ENCODE data around the gene MSRB2.
"Not testable (repeated sequence)": the region's sequence is repeated elsewhere in the genome, so short reads cannot be mapped to it uniquely, and the experiment has no call there.

MSRB2 gene

DNA sequence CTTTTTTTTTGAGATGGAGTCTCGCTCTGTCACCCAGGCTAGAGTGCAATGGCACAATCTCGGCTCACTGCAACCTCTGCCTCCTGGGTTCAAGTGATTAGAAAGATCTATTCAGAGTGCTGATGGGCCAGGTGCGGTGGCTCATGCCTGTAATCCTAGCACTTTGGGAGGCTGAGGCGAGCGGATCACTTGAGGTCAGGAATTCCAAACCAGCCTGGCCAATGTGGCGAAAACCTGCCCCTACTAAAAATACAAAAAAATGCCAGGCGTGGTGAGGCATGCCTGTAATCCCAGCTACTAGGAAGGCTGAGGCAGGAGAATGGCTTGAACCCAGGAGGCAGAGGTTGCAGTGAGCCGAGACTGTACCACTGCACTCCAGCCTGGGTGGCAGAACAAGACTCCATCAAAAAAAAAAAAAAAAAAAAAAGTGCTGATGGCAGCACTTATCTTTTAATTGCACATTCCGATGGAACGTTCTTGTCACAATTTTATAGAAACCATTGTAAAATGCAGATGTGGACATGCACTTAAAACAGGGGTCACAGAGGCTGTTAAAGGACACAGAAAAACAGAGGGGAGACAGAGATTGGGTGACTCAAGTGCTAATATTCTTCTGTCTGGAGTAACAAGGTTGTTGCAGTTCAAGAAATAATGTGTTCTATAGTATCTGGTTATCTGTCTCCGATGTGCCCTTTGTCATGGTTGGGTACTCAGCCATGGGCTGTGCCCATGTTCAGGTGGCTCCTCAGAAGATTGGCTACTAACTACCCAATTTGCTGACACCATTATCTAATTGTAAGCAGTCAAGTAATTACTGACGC, 25.1 kb upstream of the MSRB2 start:
- DNase-seq, result not testable (repeated sequence)

DNA sequence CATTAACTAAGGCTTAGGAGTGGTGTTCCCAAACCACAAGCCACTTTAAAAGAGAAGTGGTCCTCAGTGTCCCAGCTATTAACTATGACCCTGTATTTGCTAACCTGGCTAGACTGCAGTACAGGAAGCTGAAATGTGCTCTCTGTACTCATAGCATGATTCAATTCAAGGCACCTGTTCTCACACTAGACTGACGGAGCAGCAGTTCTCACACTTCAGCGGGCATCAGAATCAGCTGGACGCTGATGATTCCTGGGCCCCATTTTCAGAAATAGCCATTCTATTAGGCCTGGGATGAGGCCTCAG, 24.5 kb upstream of the MSRB2 start:
- DNase-seq, result no peak

DNA sequence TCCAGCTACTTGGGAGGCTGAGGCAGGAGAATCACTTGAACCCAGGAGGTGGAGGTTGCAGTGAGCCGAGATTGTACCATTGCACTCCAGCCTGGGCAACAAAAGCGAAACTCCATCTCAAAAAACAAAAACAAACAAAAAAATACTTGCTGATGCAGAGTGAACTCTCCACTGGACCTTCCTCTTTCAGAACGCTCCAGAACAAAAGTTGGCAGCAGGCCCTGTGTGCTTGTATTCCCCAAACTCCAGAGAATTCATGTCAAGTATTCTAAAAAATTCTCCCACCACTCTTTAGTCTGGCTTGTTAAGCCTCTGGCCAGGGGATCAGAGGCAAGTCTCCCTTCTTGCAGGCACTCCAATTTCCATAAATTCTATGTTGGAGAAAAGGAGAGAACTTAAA, 22.8 kb upstream of the MSRB2 start:
- not testable (repeated sequence) for DNase-seq

DNA sequence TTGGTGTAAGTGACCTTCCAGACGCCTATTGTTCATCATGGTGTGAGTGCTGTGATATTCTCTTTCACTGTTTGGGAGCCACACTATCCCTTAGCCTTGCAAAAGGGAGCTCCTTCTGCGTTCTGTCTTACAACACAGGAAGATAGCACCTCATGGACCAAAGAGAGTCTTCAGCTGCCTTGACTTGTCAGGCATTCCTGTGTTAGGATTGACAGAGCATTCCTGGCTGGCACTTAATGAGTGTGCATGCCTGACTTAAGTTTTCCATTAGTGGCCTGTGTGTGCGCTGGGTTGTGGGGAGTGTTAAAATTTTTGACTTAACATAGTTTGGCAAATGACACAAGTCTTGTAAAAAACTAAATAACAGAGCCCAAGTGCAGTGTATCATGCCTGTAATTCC, 21.9 kb upstream of the MSRB2 start:
- DNase-seq, result no peak

DNA sequence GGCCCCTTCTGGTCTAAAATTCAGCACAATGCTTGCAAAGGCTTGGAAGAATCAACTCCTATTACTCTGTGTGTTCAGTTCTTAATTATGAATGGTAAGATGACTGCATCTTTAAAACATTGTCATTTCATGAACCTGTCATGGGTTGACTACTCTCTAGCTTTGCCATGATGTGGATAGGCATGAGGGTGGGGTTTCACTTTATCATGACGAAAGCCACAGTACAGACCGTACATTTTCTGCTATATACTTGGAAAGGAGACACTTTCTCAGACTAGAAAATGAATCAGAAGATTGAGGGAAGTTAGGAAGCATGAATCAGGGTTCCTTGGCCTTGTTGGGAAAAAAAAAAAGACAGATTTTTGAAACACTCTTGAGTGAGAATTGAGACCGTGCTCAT, 19.7 kb upstream of the MSRB2 start:
- DNase-seq, result no peak

DNA sequence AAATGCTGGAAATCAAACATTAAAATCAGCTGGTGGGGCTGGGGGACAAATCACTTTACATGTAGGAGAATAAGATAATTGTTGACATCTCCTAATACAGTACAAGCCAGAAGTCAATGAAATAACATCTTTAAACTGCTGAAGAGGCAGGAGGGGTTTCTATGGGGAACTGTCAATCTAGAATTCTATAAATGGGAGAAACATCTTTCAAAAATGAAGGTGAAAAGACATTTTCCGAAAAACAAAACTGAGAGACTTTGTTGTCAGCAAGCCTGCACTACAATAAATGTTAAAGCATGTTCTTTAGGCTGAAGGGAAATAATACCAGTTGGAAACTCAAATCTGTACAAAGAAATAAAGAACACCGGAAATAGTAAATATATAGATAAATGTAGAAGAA, 17.3 kb upstream of the MSRB2 start:
- DNase-seq, result no peak

DNA sequence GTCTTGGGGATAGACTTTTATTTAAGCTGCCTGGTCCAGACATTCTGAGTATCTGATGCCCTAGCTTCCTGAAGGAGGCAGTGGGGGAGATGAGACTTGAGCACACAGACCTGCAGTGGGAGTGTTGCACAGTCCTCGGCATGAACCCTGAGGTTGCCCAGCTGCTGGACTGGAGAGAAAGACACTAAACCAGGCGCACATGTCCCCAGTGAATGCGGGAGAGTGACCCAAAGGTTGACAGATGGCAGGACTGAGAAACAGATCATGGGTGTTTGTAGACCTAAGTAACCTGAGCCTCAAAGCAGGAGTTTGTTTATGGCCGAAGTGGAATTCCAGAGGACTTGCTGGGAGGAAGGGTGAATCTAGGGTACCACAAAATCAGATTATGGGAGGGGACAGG, 15.7 kb upstream of the MSRB2 start:
- DNase-seq, result no peak

DNA sequence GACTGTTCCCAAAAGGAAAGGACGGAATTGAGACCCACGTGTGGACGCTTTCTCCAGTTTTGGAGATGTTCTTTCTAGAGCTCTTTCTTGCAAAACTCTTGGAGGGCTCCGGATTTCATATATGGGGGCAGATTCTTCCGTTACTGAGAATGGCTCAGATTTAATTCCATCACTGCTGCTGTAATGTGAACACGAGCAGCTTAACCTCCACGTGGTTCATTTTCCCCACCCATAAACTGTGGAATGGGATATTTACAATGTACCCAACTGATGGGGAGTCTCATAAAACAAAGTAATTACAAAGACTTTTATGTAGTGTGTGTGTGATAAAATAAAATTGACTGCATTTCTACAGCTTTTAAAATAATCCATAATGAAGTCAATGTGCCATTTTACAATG, 15.1 kb upstream of the MSRB2 start:
- no peak for DNase-seq

DNA sequence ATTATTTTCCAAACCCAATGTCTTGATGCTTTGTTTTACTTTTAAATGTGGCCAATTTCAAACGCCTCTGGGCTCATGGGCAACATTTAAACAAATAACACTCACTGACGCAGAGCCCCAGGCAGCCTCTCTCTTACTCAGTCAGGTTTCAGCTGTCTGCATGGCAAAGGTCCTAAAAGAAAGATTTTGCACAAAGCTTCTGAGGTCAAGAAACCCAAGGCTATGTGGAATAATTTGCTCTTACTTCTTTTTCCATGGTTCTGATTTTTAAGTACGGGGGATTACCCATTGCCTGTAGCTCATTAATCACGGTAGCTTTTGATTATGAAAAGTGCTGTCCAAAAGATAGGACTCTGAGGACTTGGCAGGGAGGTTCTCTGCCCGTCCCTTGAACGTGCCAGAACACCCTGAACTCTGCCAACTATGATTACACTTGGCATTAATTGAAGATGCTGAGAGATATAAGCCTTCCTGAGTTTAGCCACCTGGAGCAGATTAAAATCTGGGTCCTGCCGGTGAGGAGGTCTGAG, 14.1 kb upstream of the MSRB2 start:
- DNase-seq, result no peak

DNA sequence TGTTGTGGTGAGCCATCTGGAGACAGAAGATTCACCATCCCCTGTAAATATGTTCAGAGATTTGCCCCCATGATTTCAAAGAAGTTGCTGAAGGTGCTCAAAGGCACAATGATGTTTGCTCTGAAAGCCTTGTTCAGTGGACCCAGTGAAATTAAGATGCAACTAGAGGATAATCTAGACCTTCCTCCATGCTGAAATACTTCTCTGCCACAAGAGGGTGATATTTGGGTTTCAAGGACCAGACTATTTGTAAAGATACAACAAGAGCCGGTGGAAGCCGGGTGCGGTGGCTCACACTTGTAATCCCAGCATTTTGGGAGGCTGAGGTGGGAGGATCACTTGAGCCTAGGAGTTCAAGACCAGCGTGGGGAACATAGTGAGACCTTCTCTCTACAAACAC, 13.5 kb upstream of the MSRB2 start:
- DNase-seq, result no peak

DNA sequence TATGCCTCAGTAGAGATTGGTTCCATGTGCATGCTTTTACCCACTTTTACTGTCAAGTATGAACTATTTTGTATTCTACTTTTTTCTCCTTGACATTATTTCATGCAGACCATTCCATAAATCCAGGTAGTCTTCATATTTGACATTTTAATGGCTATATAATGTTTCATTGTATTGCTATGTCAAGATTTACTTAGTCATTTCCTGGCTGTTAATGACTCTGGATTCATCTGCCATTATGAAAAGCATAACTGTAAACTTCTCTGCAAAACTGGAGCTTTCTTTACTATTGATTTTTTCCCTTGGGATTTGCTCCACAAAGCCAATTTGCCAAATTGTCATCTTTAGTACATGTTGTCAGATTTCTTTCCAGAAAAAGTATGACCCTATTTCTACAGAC, 6.8 kb upstream of the MSRB2 start:
- DNase-seq, result no peak

DNA sequence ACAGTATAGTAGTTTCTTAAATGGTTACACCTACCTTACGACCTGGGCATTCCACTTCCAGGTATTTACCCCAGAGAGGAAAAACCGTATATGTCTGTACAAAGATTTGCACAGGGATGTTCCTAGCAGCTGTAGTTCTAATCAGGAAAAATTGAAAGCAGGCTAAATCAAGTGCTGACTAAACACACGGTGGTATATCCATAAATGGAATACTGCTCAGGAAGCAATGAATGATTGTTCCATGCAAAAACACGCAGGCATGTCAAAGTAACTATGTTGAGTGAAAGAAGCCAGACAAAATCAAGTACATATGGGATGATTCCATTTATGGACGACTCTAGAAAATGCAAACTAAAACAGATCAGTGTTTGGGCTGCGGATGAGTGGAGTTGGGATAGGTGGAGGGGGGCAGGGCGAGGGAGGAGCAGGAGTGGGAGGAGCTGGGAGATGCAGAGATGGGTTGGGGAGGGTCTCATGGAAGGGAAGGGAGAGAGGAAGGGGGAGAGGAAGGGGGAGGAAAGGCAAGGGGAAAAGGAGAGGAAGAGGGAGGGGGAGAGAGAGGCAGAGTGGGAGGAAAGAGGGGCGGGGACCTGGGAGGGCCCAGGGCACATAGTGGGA, 484 bp upstream of the MSRB2 start:
- no peak for DNase-seq

DNA sequence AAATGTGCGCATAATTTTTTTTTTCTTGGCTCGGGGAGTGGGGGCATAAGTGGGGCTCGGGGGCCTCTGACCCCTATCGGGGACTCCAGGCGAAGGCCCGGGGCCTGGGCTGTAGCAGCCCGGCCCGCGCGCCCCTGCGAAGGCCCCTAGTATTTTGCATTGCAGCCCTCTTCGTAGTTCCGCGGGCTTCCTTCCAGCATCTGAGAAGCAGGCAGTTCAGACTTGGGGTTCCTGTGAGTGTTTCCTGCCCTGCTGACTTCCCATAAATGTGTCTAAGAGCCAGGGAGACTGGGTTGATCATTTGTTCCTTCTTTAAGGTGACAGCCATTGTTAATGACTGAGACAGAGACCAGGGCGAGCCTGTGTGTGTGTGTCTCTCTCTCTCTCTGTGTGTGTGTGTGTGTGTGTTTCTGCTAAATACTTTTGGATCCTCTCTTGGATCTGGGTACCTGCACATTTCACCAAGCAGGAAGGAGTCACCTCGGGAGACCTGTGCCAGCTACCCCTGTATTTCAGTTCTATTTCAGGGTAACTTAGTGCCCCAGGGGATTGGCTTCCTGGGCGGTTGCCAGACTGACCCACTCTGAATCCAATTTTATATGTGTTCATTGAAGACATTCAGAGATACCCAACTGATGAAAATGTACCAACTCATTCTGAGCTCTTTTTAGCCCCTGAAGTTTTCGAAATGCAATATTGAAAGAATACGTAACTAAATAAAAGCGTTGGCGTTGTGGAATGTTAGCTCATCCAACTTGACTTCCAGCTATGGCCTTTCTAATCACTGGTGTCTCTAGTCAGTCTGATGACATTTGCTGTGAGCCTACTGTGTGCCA, 805 bp downstream of the MSRB2 start:
- peak; percentile 6 for DNase-seq

DNA sequence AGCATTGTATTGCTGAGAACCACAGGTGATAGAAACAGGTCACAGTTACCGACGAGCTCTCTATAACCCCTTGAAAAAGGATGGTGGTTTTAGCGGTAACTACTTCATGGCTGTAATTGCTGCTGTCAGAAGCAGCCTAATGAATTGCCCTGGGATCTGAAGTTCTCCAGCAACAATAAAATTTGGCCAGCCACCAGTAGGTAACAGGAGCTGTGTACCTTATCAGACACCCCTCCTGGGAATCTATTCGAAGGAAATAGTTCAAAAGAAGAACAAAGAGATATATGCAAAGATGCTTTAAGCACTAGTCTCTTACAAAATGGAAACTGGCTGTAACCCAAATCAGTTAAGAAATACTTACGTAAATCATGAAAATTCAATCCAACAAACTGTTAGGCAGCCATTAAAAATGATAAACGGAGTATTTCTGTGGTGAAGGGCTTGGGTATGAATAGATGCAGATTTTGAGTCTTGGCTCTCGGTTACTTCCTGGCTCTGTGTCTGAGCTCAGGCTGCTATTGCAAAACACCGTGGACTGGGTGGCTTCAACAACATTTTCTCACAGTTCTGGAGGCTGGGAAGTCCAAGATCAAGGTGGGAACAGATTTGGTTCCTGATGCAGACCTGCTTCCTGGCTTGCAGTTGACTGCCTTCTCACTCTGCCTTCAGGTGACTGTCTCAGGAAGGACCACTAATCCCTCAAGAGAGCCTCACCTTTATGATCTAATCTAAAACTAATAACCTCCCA, 1.6 kb downstream of the MSRB2 start:
- no peak for DNase-seq

DNA sequence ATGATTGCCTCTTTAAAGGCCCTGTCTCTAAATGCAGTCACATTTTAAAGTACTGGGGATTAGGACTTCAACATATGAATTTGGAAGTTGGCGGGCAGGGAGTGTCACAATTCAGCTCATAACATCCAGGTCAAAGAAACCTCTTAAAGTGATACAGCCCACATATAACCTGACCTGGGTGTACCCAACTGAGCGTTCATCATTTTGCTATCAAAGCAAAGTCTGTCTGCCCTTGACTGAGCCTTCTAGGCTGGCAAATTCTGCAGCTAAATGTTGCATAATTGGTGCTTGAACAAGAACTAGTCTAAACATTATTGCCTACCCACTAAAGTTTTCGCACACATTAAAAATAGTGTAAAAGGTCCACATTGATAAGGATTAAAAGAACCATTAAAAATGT, 3.7 kb downstream of the MSRB2 start:
- DNase-seq, result no peak

DNA sequence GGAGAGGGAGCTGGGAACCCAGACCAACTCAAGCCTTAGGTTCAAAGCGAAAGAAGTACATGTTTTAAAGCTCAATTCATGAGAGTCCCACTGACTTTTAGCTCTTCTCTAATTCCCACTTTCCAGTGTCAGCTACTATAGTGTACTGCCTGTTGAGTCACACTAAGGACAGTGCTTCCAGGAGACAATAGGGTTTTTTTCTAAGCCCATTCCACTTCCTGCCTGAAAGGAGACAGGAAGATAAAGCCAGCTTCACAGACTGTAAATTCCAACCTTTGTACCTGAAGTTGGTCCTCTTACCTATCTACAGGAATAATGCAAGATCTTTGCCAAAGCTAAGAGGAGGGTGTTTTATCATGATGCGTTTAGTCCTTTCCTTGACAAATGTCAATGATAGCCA, 4.4 kb downstream of the MSRB2 start:
- no peak for DNase-seq

DNA sequence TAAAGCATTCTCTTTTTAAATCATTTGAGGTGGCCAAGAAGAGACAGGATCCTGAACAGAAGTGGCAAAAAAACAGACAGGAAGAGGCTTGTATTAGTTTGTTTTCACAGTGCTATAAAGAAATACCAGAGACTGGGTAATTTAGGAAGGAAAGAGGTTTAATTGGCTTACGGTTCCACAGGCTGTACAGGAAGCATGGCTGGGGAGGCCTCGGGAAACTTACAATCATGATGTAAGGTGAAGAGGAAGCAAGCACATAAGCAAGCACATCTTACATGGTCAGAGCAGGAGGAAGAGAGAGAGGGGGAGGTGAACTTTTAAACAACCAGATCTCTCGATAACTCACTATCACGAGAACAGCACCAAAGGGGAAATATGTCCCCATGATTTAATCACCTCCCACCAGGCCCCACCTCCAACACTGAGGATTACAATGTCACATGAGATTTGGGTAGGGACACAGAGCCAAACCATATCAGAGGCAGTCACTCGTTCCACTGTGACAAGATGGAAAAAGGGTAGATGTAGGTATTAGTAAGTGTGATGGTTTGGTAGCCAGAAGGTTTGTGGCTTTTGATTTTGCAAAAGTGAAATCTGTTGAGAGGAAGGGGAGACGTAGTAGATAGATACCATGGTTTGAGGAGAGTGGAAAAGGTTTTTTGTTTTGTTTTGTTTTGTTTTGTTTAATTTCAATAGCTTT, 5.1 kb downstream of the MSRB2 start:
- DNase-seq, result no peak

DNA sequence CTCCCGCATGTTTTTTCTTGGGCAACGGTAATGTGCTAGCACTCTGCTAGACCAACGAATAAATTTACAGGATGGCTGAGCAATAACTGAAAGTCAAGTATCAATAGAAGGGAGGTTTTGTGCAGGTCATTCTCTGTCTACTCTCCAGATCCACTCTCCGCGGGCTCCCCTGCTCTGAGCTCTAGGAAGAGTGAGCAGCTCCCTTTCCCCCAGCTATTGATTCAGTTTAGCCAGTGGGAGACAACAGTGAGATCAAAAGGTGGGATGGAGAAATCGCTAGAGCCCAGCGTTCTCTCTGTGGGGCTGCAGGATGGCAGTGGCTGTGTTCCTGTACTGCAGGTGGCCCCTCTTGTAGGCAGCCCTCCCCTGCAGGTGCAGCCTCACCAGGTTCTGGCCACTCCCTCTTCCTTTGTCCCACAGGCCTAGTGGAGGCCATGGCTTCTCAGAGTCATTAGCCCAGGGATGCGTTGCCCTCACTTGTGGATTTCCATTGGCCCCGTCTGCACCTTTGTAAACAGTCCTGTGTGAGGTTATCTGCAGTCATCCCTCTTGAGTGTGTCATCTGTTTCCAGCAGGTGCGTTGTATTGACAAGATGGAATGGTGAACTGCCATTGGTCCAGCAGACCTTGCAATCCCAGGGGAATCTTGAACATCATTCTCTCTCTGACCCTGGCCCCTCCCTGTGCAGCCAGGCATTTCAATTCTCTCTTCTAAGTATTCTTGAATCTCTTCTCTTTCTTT, 11.1 kb downstream of the MSRB2 start:
- no peak for DNase-seq

DNA sequence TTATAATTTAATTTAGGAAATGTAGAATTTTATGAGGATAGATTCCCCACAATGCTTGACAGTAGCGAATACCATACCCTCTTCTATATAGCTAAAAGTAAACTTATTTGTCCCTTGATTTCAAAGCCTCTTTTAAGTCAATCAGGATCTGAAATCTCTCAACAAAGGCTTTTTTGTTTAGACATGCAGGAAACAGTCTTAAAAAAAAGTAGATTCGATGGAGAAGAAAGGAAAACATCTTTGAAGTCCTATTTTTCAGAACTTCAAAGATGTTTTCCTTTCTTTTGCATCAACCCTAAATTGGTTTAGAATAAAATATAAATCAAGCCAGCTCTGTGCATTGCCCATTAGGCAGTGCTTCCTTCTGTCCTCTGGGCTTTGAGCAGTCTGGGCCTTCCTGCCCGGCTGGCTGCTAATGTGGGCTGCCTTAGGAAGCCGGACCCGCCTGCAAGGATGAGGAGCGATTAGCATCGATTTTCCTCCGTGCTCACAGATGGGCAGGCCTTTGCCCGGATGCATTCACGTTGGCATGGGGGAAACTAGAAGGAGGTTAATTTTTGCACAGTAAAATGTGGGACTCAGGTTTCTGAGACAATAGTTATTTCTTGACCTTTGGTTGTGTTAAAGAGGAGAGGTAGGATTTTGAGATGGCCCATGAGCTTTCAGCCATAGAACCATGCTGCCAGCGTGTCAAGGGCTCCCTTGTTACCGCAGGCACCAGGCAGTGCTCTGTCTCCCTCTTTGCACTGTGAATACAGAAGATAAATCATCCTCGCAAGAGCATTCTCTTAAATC, 15.5 kb downstream of the MSRB2 start:
- DNase-seq, result no peak

DNA sequence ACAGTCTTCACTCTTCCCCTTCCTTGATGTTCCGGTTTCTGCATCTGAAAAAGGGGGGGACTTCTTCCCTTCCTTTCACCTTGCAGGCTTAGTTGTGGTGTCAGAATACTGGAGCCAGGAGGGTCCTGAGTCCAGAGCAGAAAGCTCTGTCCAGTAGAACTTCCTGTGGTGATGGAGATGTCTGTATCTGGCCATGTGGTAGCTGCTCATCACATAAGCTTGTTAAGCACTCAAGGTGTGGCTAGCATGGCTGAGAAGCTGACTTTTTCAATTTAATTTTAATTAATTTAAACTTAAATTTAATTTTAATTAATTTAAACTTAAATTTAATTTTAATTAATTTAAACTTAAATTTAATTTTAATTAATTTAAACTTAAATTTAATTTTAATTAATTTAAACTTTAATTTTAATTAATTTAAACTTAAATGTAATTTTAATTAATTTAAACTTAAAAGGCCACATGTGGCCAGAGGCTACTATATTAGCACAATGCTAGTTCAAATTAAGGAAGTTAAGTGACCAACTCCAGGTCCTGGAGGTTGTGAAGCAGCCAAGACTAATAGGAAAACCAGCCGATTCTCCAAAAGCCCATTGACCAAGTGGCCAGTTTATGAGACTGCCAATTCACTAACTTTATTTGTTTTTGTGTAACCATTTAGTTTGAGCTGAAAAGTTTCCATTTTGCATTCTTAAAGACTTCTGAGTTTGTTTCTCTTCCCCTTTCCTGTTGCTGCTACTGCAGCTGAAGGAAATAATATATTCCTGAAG, 16.3 kb downstream of the MSRB2 start:
- DNase-seq, result no peak
